ENCODE data around the gene SLC22A4.

DNA sequence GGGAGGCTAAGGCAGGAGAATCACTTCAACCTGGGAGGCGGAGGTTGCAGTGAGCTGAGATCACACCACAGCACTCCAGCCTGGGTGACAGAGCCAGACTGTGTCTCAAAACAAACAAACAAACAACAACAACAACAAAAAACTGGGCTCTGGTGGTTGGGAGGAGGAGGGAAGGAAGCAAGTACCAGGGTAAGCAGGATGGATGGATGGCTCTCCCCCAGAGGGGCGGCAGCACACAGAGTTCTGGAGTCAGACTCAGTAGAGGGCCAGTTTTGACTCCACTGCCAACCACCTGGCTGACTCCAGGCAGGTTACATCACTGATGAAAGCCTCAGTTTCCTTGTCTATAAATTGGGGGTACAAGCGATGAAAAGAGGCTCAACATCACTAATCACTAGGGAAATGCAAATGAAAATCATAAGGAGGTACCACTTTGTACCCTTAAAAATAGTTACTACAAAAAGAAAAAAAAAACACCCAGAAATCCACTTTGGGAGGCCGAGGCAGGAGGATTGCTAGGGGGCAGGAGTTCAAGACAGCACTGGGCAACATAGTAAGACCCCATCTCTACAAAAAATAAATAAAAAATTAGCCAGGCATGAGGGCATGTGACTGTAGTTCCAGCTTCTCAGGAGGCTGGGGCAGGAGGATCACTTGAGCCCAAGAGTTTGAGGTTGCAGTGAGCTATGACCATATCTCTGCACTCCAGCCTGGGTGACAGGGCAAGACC lies 3.2 kb downstream of the SLC22A4 start:
- TF ChIP-seq, protein P1, sequence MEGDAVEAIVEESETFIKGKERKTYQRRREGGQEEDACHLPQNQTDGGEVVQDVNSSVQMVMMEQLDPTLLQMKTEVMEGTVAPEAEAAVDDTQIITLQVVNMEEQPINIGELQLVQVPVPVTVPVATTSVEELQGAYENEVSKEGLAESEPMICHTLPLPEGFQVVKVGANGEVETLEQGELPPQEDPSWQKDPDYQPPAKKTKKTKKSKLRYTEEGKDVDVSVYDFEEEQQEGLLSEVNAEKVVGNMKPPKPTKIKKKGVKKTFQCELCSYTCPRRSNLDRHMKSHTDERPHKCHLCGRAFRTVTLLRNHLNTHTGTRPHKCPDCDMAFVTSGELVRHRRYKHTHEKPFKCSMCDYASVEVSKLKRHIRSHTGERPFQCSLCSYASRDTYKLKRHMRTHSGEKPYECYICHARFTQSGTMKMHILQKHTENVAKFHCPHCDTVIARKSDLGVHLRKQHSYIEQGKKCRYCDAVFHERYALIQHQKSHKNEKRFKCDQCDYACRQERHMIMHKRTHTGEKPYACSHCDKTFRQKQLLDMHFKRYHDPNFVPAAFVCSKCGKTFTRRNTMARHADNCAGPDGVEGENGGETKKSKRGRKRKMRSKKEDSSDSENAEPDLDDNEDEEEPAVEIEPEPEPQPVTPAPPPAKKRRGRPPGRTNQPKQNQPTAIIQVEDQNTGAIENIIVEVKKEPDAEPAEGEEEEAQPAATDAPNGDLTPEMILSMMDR (IDR thresholded peaks at IDR 0.05), result no peak
- no peak for TF ChIP-seq POLR2A (IDR thresholded peaks at IDR 0.05; ENCODE audit: low read length)
- TF ChIP-seq, protein P2, sequence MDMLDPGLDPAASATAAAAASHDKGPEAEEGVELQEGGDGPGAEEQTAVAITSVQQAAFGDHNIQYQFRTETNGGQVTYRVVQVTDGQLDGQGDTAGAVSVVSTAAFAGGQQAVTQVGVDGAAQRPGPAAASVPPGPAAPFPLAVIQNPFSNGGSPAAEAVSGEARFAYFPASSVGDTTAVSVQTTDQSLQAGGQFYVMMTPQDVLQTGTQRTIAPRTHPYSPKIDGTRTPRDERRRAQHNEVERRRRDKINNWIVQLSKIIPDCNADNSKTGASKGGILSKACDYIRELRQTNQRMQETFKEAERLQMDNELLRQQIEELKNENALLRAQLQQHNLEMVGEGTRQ (IDR thresholded peaks at IDR 0.05), result no peak

All from A549 (cell line).